K562 (cell line): ENCODE results near the gene CD164L2. TPM values are rescaled to one million over a fixed set of nuclear protein-coding genes. Genes with fewer than 3 reads are reported as not detected.

ENCODE experiments used
- ARNT ChIP-seq, 2 experiments: fragments of 450-650 bp; IDR thresholded peaks; 2 replicates each; pipeline ENCODE4 v1.6.1; 2016; ENCODE audit warnings: mild to moderate bottlenecking in 1 of 2
- BRD4 ChIP-seq: fragments of 200-600 bp; sonication (generic); IDR thresholded peaks from 2 replicates; pipeline ENCODE4 v1.6.1; 2017; ENCODE audit warnings: inconsistent platforms
- CAMTA2 ChIP-seq: fragments of 250-450 bp; sonication (Bioruptor Pico); conservative IDR thresholded peaks from 2 replicates; pipeline ENCODE4 v1.5.1; 2022
- CBX1 ChIP-seq: sonication (generic); IDR thresholded peaks from 2 replicates; pipeline ENCODE4 v1.6.1; 2016; ENCODE audit warnings: antibody characterized with exemption, low read depth, mild to moderate bottlenecking
- CTBP1 ChIP-seq: fragments of 450-650 bp; IDR thresholded peaks from 2 replicates; pipeline ENCODE4 v1.6.1; 2016; ENCODE audit warnings: borderline replicate concordance
- DMBX1 ChIP-seq: fragments of 250-450 bp; sonication (Bioruptor Pico); IDR thresholded peaks from 2 replicates; pipeline ENCODE4 v1.8.0; 2022; ENCODE audit warnings: inconsistent platforms, mild to moderate bottlenecking, moderate library complexity, borderline replicate concordance
- EP400 ChIP-seq: fragments of 450-650 bp; IDR thresholded peaks from 2 replicates; pipeline ENCODE4 v1.6.1; 2017; ENCODE audit warnings: antibody characterized with exemption, mild to moderate bottlenecking, moderate library complexity
- ETS2 ChIP-seq: IDR thresholded peaks from 2 replicates; pipeline ENCODE4 v1.6.1; 2016; ENCODE audit warnings: borderline replicate concordance, missing genetic modification characterization, mild to moderate bottlenecking, moderate library complexity, missing compliant biosample characterization; ENCODE audit not compliant: poor library complexity, severe bottlenecking
- HNRNPUL1 ChIP-seq: fragments of 200-400 bp; formaldehyde crosslinking; IDR thresholded peaks from 2 replicates; pipeline ENCODE4 v1.6.1; 2017; ENCODE audit warnings: low read length
- JUNB ChIP-seq: fragments of 450-650 bp; formaldehyde crosslinking; conservative IDR thresholded peaks from 2 replicates; pipeline ENCODE4 v1.4.0; 2020; ENCODE audit warnings: mild to moderate bottlenecking
- KLF13 ChIP-seq: fragments of 450-650 bp; IDR thresholded peaks from 2 replicates; pipeline ENCODE4 v1.6.1; 2016; ENCODE audit warnings: missing genetic modification characterization, low read depth, mild to moderate bottlenecking, missing compliant biosample characterization, moderate library complexity, borderline replicate concordance
- NCOA4 ChIP-seq: fragments of 450-650 bp; IDR thresholded peaks from 2 replicates; pipeline ENCODE4 v1.6.1; 2018; ENCODE audit warnings: mild to moderate bottlenecking; ENCODE audit not compliant: partially characterized antibody
- PATZ1 ChIP-seq: fragments of 250-450 bp; sonication (Bioruptor Pico); IDR thresholded peaks from 2 replicates; pipeline ENCODE4 v1.5.0; 2020; ENCODE audit warnings: mild to moderate bottlenecking, borderline replicate concordance
- PYGO2 ChIP-seq: fragments of 450-650 bp; IDR thresholded peaks from 2 replicates; pipeline ENCODE4 v1.6.1; 2016; ENCODE audit warnings: mild to moderate bottlenecking, missing genetic modification characterization, moderate library complexity, missing compliant biosample characterization
- RCOR1 ChIP-seq, 2 experiments: IDR thresholded peaks; 2 replicates each; pipeline ENCODE4 v1.6.1; 2012; ENCODE audit warnings: low read depth in 2 of 2, low read length in 2 of 2, borderline replicate concordance in 1 of 2, improper control_type of control experiment in 1 of 2
- RFX5 ChIP-seq: IDR thresholded peaks from 2 replicates; pipeline ENCODE4 v1.6.1; 2011; ENCODE audit warnings: low read depth, mild to moderate bottlenecking, improper control_type of control experiment, low read length
- RFX7 ChIP-seq: fragments of 250-450 bp; sonication (Bioruptor Pico); IDR thresholded peaks from 2 replicates; pipeline ENCODE4 v1.5.1; 2021; ENCODE audit warnings: mild to moderate bottlenecking
- SMARCA5 ChIP-seq: fragments of 450-650 bp; IDR thresholded peaks from 2 replicates; pipeline ENCODE4 v1.6.1; 2016
- SMARCB1 ChIP-seq: IDR thresholded peaks from 2 replicates; pipeline ENCODE4 v1.6.1; 2011; ENCODE audit warnings: improper control_type of control experiment, low read depth; ENCODE audit not compliant: insufficient read length
- SNAPC5 ChIP-seq: fragments of 250-450 bp; sonication (Bioruptor Pico); IDR thresholded peaks from 2 replicates; pipeline ENCODE4 v1.8.0; 2021; ENCODE audit warnings: moderate library complexity, mild to moderate bottlenecking, inconsistent platforms
- TCF3 ChIP-seq: sonication (generic); formaldehyde crosslinking; IDR thresholded peaks from 2 replicates; pipeline ENCODE4 v1.4.0; 2020; ENCODE audit warnings: mild to moderate bottlenecking, missing genetic modification reagents
- ZFP36 ChIP-seq: fragments of 150-350 bp; IDR thresholded peaks from 2 replicates; pipeline ENCODE4 v1.6.1; 2018; ENCODE audit warnings: low read length, low read depth; ENCODE audit not compliant: partially characterized antibody
- ZNF224 ChIP-seq: sonication (generic); formaldehyde crosslinking; IDR thresholded peaks from 2 replicates; pipeline ENCODE4 v1.8.0; 2022; ENCODE audit warnings: mild to moderate bottlenecking, missing genetic modification reagents
- ZNF518B ChIP-seq: fragments of 250-450 bp; sonication (Bioruptor Pico); IDR thresholded peaks from 2 replicates; pipeline ENCODE4 v1.5.0; 2021; ENCODE audit warnings: mild to moderate bottlenecking, moderate library complexity
- ZNF551 ChIP-seq: fragments of 250-450 bp; sonication (Bioruptor Pico); IDR thresholded peaks from 2 replicates; pipeline ENCODE4 v1.5.0; 2021; ENCODE audit warnings: mild to moderate bottlenecking, moderate library complexity
- polyA plus RNA-seq, 8 experiments: library from polyadenylated mRNA; depleted of rRNA in 4 of 8; stranded (reverse) in 5 of 8; unstranded in 3 of 8; fragments of >200 nt; fragmentation: Nextera tagmentation in 2 of 8; fragmentation: Illumina TruSeq in 1 of 8; extraction: Ambion mirVana in 2 of 8; extraction: Trizol in 1 of 8; gene quantifications; 2 replicates each; pipeline versions ENCODE4 v1.2.1 to v1.2.3, GENCODE V29; 2011 to 2014; ENCODE audit warnings: inconsistent platforms in 1 of 8, missing spikeins in 1 of 8
- total RNA-seq, 7 experiments: library from RNA; depleted of rRNA in 6 of 7; stranded (reverse); fragments of >200 nt in 6 of 7; fragmentation: Illumina TruSeq in 2 of 7; extraction: Trizol in 2 of 7; gene quantifications; 2 replicates each; pipeline versions ENCODE4 v1.2.1 to v1.2.3, GENCODE V29; 2011 to 2021; ENCODE audit warnings: low replicate concordance in 1 of 7

CD164L2 gene
- total and polyA plus RNA-seq, 9 of the 15 experiments (the other 6 are each of a cell fraction or from before 2014, with no cell fraction given), result 0.08 to 0.92 (median 0.38) TPM; not detected in 1

- TF ChIP-seq PATZ1 (CRISPR knock-in tag) (no peak), ZFP36 (no peak), DMBX1 (no peak), RFX7 (CRISPR knock-in tag) (no peak), TCF3 (no peak), CTBP1 (peak; percentile 39; the same call in 1 of the 2 replicates), BRD4 (no peak), SNAPC5 (no peak), ZNF224 (no peak), CAMTA2 (CRISPR knock-in tag) (no peak), NCOA4 (no peak), ZNF518B (CRISPR knock-in tag) (no peak), ARNT (IDR thresholded peaks at IDR 0.05) (no peak), PYGO2 (tag) (no peak), RFX5 (no peak), CBX1 (no peak), ZNF551 (CRISPR knock-in tag) (no peak), HNRNPUL1 (no peak), JUNB (CRISPR knock-in tag) (no peak), KLF13 (tag) (peak; percentile 37; the same call in 1 of the 2 replicates), EP400 (no peak), RCOR1 (IDR thresholded peaks at IDR 0.05; ENCODE audit: borderline replicate concordance in 1 of 2, low read depth in 2 of 2, low read length in 2 of 2) (no peak), SMARCA5 (no peak), SMARCB1 (no peak), ETS2 (tag) (no peak)
These were observed 32.2 kb downstream of the CD164L2 start (continued) for GRCh38 chr1:27350663-27351540.
